OCI-LY3 (cell line): Measurements from ENCODE around the gene PERP.

Source experiments
- CTCF ChIP-seq: fragments of 200-600, 300-600 bp; sonication (generic); IDR thresholded peaks from 2 replicates; pipeline ENCODE4 v1.5.1; 2014; ENCODE audit warnings: antibody characterized with exemption, low read length, low read depth
- EZH2phosphoT487 ChIP-seq: fragments of 200-600 bp; shearing (Covaris generic); IDR thresholded peaks from 2 replicates; pipeline ENCODE4 v1.6.1; 2018; ENCODE audit warnings: antibody characterized with exemption, mixed run types, low read depth

DNA sequence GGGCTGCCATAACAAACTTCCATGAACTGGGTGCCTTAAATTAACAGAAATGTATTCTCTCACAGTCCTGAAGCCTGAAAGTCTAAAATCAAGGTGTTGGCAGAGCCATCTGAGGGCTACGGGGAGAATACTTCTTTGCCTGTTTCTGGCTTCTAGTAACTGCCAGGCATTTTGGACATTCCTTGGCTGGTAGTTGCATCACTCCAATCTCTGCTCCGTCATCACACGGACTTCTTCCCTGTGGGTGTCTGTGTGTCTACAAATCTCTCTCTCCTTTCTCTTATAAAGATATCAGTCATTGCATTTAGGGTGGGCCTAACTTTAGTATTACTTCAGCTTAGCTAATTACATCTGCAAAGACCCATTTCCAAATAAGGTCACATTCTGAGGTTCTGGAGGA lies 20.9 kb upstream of the PERP start:
- TF ChIP-seq CTCF (no peak), EZH2phosphoT487 (no peak)
